OCI-LY1 (cell line): Measurements from ENCODE around the gene TMED6.

Experiments used
- CTCF ChIP-seq: fragments of 200-600 bp; sonication (generic), shearing (Covaris generic); IDR thresholded peaks from 2 replicates; pipeline ENCODE4 v1.5.1; 2017; ENCODE audit warnings: mild to moderate bottlenecking, antibody characterized with exemption, low read length, moderate library complexity, mixed read lengths
- EZH2 ChIP-seq: fragments of 200-600 bp; sonication (generic), shearing (Covaris generic); IDR thresholded peaks from 2 replicates; pipeline ENCODE4 v1.8.0; 2017; ENCODE audit warnings: borderline replicate concordance, mixed run types, mild to moderate bottlenecking, antibody characterized with exemption, low read length, moderate library complexity, mixed read lengths

- no peak for TF ChIP-seq CTCF
- no peak for TF ChIP-seq EZH2
These were observed 27.5 kb downstream of the TMED6 start for GRCh38 chr16:69324013-69324531.
